ENCODE measurements around the gene SNX25. TPM values are rescaled to one million over a fixed set of nuclear protein-coding genes. Genes with fewer than 3 reads are reported as not detected.
"Not testable (repeated sequence)": the region's sequence is repeated elsewhere in the genome, so short reads cannot be mapped to it uniquely, and the experiment has no call there.

SNX25 gene
- total and polyA plus RNA-seq, 2 donors = 9.9 to 32.7 TPM

GRCh38 chr4:185229021-185229818 lies 19.8 kb downstream of the SNX25 start:
- Histone ChIP-seq H3K4me1 (ENCODE audit: insufficient read depth) (no peaks in the 10 kb centered on the region), H3K36me3 (ENCODE audit: insufficient read depth) (no peaks in the 10 kb centered on the region), H3K4me3 (ENCODE audit: low read depth, low read length) (no peak overlapping the region), H3K27ac (ENCODE audit: low read depth) (no peak overlapping the region)
- DNase-seq (ENCODE audit: extremely low spot score) = no peak
- WGBS = 91% methylated on average over 19 of the region's 19 CpGs

GRCh38 chr4:185232370-185232769 lies 23.0 kb downstream of the SNX25 start:
- H3K4me1 ChIP-seq (ENCODE audit: insufficient read depth) = no peaks in the 10 kb centered on the region
- H3K36me3 ChIP-seq (ENCODE audit: insufficient read depth) = no peaks in the 10 kb centered on the region
- 81% methylated on average over 6 of the region's 6 CpGs for WGBS
- no peak overlapping the region for H3K27ac ChIP-seq (ENCODE audit: low read depth)
- no peak overlapping the region for H3K4me3 ChIP-seq (ENCODE audit: low read depth, low read length)
- no peak for DNase-seq (ENCODE audit: extremely low spot score)

- no peak overlapping the region for H3K27ac ChIP-seq (ENCODE audit: low read depth)
- H3K4me1 ChIP-seq (ENCODE audit: insufficient read depth) = no peaks in the 10 kb centered on the region
- no peak for DNase-seq (ENCODE audit: extremely low spot score)
- 88% methylated on average over 7 of the region's 7 CpGs for WGBS
- no peaks in the 10 kb centered on the region for H3K36me3 ChIP-seq (ENCODE audit: insufficient read depth)
- H3K4me3 ChIP-seq (ENCODE audit: low read depth, low read length) = no peak overlapping the region
These were observed 25.9 kb downstream of the SNX25 start for GRCh38 chr4:185235119-185235842.

GRCh38 chr4:185235843-185236503 lies 26.6 kb downstream of the SNX25 start:
- no peak for DNase-seq (ENCODE audit: extremely low spot score)
- Histone ChIP-seq H3K27ac (ENCODE audit: low read depth) (no peak overlapping the region), H3K4me1 (ENCODE audit: insufficient read depth) (no peaks in the 10 kb centered on the region), H3K36me3 (ENCODE audit: insufficient read depth) (no peaks in the 10 kb centered on the region), H3K4me3 (ENCODE audit: low read depth, low read length) (no peak overlapping the region)
- WGBS = 48% methylated on average over 7 of the region's 7 CpGs

- Histone ChIP-seq H3K36me3 (ENCODE audit: insufficient read depth) (no peaks in the 10 kb centered on the region), H3K4me3 (ENCODE audit: low read depth, low read length) (no peak overlapping the region), H3K27ac (ENCODE audit: low read depth) (no peak overlapping the region), H3K4me1 (ENCODE audit: insufficient read depth) (no peaks in the 10 kb centered on the region)
- DNase-seq (ENCODE audit: extremely low spot score) = no peak
- 57% methylated on average over 3 of the region's 3 CpGs for WGBS
These were observed 27.8 kb downstream of the SNX25 start for GRCh38 chr4:185237175-185237574.

GRCh38 chr4:185238215-185238681 lies 28.9 kb downstream of the SNX25 start:
- WGBS = 96% methylated on average over 5 of the region's 5 CpGs
- Histone ChIP-seq H3K4me3 (ENCODE audit: low read depth, low read length) (no peak overlapping the region), H3K4me1 (ENCODE audit: insufficient read depth) (no peaks in the 10 kb centered on the region), H3K36me3 (ENCODE audit: insufficient read depth) (no peaks in the 10 kb centered on the region), H3K27ac (ENCODE audit: low read depth) (no peak overlapping the region)
- no peak for DNase-seq (ENCODE audit: extremely low spot score)

GRCh38 chr4:185238750-185239149 lies 29.4 kb downstream of the SNX25 start:
- Histone ChIP-seq H3K27ac (ENCODE audit: low read depth) (no peak overlapping the region), H3K4me3 (ENCODE audit: low read depth, low read length) (no peak overlapping the region), H3K36me3 (ENCODE audit: insufficient read depth) (no peaks in the 10 kb centered on the region), H3K4me1 (ENCODE audit: insufficient read depth) (no peaks in the 10 kb centered on the region)
- WGBS = 96% methylated on average over 4 of the region's 4 CpGs
- no peak for DNase-seq (ENCODE audit: extremely low spot score)

- H3K4me3 ChIP-seq (ENCODE audit: low read depth, low read length); H3K36me3 ChIP-seq (ENCODE audit: insufficient read depth); H3K27ac ChIP-seq (ENCODE audit: low read depth); DNase-seq (ENCODE audit: extremely low spot score); H3K4me1 ChIP-seq (ENCODE audit: insufficient read depth): not testable (repeated sequence)
- 96% methylated on average over 25 of the region's 32 CpGs for WGBS
These were observed 31.1 kb downstream of the SNX25 start for GRCh38 chr4:185240486-185240885.

GRCh38 chr4:185242749-185243533 lies 33.5 kb downstream of the SNX25 start:
- H3K4me3 ChIP-seq (ENCODE audit: low read depth, low read length) = no peak overlapping the region
- H3K27ac ChIP-seq (ENCODE audit: low read depth) = no peak overlapping the region
- H3K4me1 ChIP-seq (ENCODE audit: insufficient read depth) = no peaks in the 10 kb centered on the region
- H3K36me3 ChIP-seq (ENCODE audit: insufficient read depth) = no peaks in the 10 kb centered on the region
- DNase-seq (ENCODE audit: extremely low spot score) = no peak
- WGBS = 73% methylated on average over 6 of the region's 6 CpGs

- no peaks in the 10 kb centered on the region for H3K4me1 ChIP-seq (ENCODE audit: insufficient read depth)
- no peak for DNase-seq (ENCODE audit: extremely low spot score)
- H3K27ac ChIP-seq (ENCODE audit: low read depth) = no peak overlapping the region
- H3K36me3 ChIP-seq (ENCODE audit: insufficient read depth) = no peaks in the 10 kb centered on the region
- no peak overlapping the region for H3K4me3 ChIP-seq (ENCODE audit: low read depth, low read length)
- 93% methylated on average over 4 of the region's 4 CpGs for WGBS
These were observed 34.5 kb downstream of the SNX25 start for GRCh38 chr4:185243879-185244278.

- H3K4me1 ChIP-seq (ENCODE audit: insufficient read depth) = no peaks in the 10 kb centered on the region
- 50% methylated on average over 4 of the region's 4 CpGs for WGBS
- no peak overlapping the region for H3K27ac ChIP-seq (ENCODE audit: low read depth)
- H3K36me3 ChIP-seq (ENCODE audit: insufficient read depth) = no peaks in the 10 kb centered on the region
- no peak for DNase-seq (ENCODE audit: extremely low spot score)
- H3K4me3 ChIP-seq (ENCODE audit: low read depth, low read length) = no peak overlapping the region
These were observed 35.4 kb downstream of the SNX25 start for GRCh38 chr4:185244763-185245162.

GRCh38 chr4:185246453-185246852 lies 37.1 kb downstream of the SNX25 start:
- Histone ChIP-seq H3K27ac (ENCODE audit: low read depth) (no peak overlapping the region), H3K4me1 (ENCODE audit: insufficient read depth) (no peaks in the 10 kb centered on the region), H3K4me3 (ENCODE audit: low read depth, low read length) (no peak overlapping the region), H3K36me3 (ENCODE audit: insufficient read depth) (peaks cover 3% of the 10 kb centered on the region)
- 85% methylated on average over 1 of the region's 1 CpG for WGBS
- DNase-seq (ENCODE audit: extremely low spot score) = no peak

- DNase-seq (ENCODE audit: extremely low spot score) = no peak
- Histone ChIP-seq H3K27ac (ENCODE audit: low read depth) (no peak overlapping the region), H3K4me1 (ENCODE audit: insufficient read depth) (no peaks in the 10 kb centered on the region), H3K36me3 (ENCODE audit: insufficient read depth) (peaks cover 3% of the 10 kb centered on the region), H3K4me3 (ENCODE audit: low read depth, low read length) (no peak overlapping the region)
- 59% methylated on average over 1 of the region's 1 CpG for WGBS
These were observed 37.8 kb downstream of the SNX25 start for GRCh38 chr4:185247151-185247550.
